Osteoblast (primary cell): ENCODE measurements around the gene L3MBTL3. TPM values are rescaled to one million over a fixed set of nuclear protein-coding genes. Genes with fewer than 3 reads are reported as not detected.
A peak's percentile ranks its signal among the peaks of the same experiment; 100 is the strongest.

Source experiments
- DNase-seq: peaks from one replicate; pipeline ENCODE4 v3.0.0; 2011; ENCODE audit warnings: low spot score, mixed read lengths; ENCODE audit not compliant: insufficient read length; ENCODE audit errors: missing footprints
- H2AFZ ChIP-seq: 2 replicates; pipeline ENCODE4 v1.6.0; 2011; ENCODE audit warnings: mild to moderate bottlenecking, low read length
- H3K27ac ChIP-seq: 2 replicates; pipeline ENCODE4 v1.5.1; 2011; ENCODE audit warnings: mild to moderate bottlenecking, low read depth, low read length, moderate library complexity
- H3K27me3 ChIP-seq: 2 replicates; pipeline ENCODE4 v1.6.0; 2012; ENCODE audit warnings: mild to moderate bottlenecking, control low read depth, inconsistent platforms, low read length, moderate library complexity; ENCODE audit not compliant: insufficient read depth
- H3K36me3 ChIP-seq: 2 replicates; pipeline ENCODE4 v1.5.1; 2011; ENCODE audit warnings: mild to moderate bottlenecking, low read length, control low read depth, moderate library complexity; ENCODE audit not compliant: insufficient read depth
- H3K4me1 ChIP-seq: 2 replicates; pipeline ENCODE4 v1.5.1; 2011; ENCODE audit warnings: mild to moderate bottlenecking, low read length, control low read depth, moderate library complexity; ENCODE audit not compliant: insufficient read depth
- H3K4me2 ChIP-seq: 2 replicates; pipeline ENCODE4 v1.6.0; 2011; ENCODE audit warnings: mild to moderate bottlenecking, low read length; ENCODE audit not compliant: insufficient read depth
- H3K4me3 ChIP-seq: fragments of 200-600 bp; sonication (generic); 3 replicates; pipeline ENCODE4 v1.5.1; 2012; ENCODE audit warnings: mild to moderate bottlenecking, low read length, inconsistent platforms; ENCODE audit not compliant: insufficient read depth
- H3K79me2 ChIP-seq: 2 replicates; pipeline ENCODE4 v1.6.0; 2012; ENCODE audit warnings: mild to moderate bottlenecking, low read length, control low read depth, inconsistent platforms; ENCODE audit not compliant: insufficient read depth
- H3K9me3 ChIP-seq: 2 replicates; pipeline ENCODE4 v1.5.1; 2011; ENCODE audit warnings: low read depth, low read length, control low read depth
- H4K20me1 ChIP-seq: 2 replicates; pipeline ENCODE4 v1.6.0; 2012; ENCODE audit warnings: mild to moderate bottlenecking, low read length, control low read depth; ENCODE audit not compliant: insufficient read depth
- total RNA-seq: library from RNA; depleted of rRNA; stranded (reverse); fragments of >200 nt; gene quantifications from 2 replicates; pipeline ENCODE4 v1.2.3, GENCODE V29; 2012
- TF ChIP-seq, protein P1 (sequence below): IDR thresholded peaks from 2 replicates; pipeline ENCODE4 v1.5.1; 2011; ENCODE audit warnings: mild to moderate bottlenecking, low read depth, low read length, moderate library complexity; ENCODE audit errors: extremely low read depth

The L3MBTL3 gene
- total RNA-seq, 1 donor = 8.7 TPM

DNA sequence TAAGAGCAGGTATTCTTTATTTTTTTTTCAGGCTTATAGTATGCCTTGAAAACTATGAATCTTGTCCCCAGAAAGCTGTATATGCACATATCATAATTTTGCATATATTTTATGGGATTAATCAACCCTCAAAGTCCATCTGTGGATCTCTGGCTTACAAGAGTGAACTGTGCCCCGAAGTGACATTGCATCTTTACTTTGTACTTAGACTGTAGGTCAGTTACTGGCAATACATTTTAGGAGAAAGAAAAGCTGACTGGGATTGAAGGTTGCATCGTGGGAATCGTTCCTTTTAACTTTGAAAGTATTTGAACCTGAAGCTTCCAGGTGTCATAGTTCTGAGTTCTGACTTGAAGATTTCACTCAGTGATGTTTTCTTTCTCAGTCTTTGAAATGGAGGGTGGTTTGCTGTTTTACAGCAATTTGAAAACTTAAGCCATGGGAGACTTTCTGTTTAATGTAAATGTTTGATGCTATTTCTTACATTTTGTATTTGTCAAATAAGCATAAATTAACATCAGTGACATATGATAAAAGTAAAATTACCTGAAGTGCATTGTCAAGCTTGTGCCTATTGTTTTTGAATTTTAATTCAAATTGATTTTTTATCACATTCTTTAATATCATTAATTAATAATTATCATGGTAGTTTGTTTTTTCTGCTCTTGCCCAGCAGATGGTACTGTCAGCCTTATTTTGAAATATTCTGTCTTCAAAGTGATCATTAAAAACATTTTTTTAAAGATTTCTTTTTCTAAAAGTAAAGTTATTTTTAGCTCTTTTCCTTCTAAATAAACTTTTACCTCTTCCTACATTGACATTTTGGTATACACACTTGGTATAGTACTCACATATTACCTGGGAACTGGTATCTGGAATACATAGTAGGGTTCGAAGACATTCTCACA, 29.0 kb downstream of the L3MBTL3 start:
- no peaks in the 10 kb centered on the region for H4K20me1 ChIP-seq
- no peak overlapping the region for H3K4me3 ChIP-seq
- H2AFZ ChIP-seq = no peak overlapping the region
- H3K4me2 ChIP-seq = no peak overlapping the region
- TF ChIP-seq, protein P1, sequence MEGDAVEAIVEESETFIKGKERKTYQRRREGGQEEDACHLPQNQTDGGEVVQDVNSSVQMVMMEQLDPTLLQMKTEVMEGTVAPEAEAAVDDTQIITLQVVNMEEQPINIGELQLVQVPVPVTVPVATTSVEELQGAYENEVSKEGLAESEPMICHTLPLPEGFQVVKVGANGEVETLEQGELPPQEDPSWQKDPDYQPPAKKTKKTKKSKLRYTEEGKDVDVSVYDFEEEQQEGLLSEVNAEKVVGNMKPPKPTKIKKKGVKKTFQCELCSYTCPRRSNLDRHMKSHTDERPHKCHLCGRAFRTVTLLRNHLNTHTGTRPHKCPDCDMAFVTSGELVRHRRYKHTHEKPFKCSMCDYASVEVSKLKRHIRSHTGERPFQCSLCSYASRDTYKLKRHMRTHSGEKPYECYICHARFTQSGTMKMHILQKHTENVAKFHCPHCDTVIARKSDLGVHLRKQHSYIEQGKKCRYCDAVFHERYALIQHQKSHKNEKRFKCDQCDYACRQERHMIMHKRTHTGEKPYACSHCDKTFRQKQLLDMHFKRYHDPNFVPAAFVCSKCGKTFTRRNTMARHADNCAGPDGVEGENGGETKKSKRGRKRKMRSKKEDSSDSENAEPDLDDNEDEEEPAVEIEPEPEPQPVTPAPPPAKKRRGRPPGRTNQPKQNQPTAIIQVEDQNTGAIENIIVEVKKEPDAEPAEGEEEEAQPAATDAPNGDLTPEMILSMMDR = peak; percentile 28
- no peak for DNase-seq
- no peaks in the 10 kb centered on the region for H3K79me2 ChIP-seq
- H3K4me1 ChIP-seq = peaks cover 7% of the 10 kb centered on the region
- H3K9me3 ChIP-seq = no peaks in the 10 kb centered on the region
- no peak overlapping the region for H3K27ac ChIP-seq
- no peaks in the 10 kb centered on the region for H3K36me3 ChIP-seq
- no peaks in the 10 kb centered on the region for H3K27me3 ChIP-seq

- no peak for DNase-seq
- H3K27me3 ChIP-seq = no peaks in the 10 kb centered on the region
- H2AFZ ChIP-seq = peak overlapping the region; percentile 23
- H3K9me3 ChIP-seq = no peaks in the 10 kb centered on the region
- no peak overlapping the region for H3K4me2 ChIP-seq
- H3K4me3 ChIP-seq = no peak overlapping the region
- peaks cover 2% of the 10 kb centered on the region for H3K36me3 ChIP-seq
- H4K20me1 ChIP-seq = no peaks in the 10 kb centered on the region
- H3K27ac ChIP-seq = no peak overlapping the region
- no peaks in the 10 kb centered on the region for H3K79me2 ChIP-seq
- TF ChIP-seq, protein P1 = no peak
- peaks cover 7% of the 10 kb centered on the region for H3K4me1 ChIP-seq
Measured at GRCh38 chr6:130050230-130050629, 31.8 kb downstream of the L3MBTL3 start.

DNA sequence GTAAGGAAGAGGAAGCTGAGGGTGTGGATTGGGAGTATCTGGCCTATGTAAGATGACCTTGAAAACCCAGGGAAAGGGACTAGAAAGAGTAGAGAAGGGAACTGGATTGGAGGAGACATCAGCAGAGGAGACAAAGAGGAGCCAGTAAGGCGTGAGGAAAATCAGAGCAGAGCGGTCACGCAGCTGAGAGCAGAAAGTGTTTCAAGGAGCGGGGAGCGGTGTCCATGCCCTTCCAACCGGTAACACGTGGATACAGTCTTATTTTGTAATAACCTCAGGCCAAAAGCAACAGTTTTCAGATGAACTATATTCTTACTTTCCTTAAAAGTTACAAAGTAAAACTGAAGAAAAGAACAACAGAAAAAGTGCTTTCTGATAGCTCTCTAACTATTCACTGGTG, 36.3 kb downstream of the L3MBTL3 start:
- Histone ChIP-seq H3K27ac (no peak overlapping the region), H3K4me2 (no peak overlapping the region), H3K4me3 (no peak overlapping the region), H3K79me2 (no peaks in the 10 kb centered on the region), H3K9me3 (no peaks in the 10 kb centered on the region), H2AFZ (no peak overlapping the region), H3K36me3 (peaks cover 2% of the 10 kb centered on the region), H3K4me1 (peaks cover 7% of the 10 kb centered on the region), H4K20me1 (no peaks in the 10 kb centered on the region), H3K27me3 (no peaks in the 10 kb centered on the region)
- DNase-seq = no peak
- TF ChIP-seq, protein P1 = no peak

DNA sequence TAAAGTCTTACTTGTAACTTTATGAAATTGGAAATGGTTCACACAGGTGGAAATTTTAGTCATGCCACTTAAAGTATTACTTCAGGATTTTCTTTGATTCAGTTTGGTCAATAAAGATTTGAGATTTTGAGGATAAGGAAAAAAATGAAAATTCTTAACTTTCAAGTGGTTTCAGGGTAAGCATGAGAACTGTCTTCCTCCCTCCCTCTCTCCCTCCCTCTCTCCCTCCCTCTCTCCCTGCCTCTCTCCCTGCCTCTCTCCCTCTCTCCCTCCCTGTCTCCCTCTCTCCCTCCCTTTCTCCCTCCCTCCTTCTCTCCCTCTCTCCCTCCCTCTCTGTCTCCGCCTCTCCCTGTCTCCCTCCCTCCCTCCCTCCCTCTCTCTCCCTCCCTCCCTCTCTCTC, 36.9 kb downstream of the L3MBTL3 start:
- H3K27ac ChIP-seq = no peak overlapping the region
- H3K79me2 ChIP-seq = no peaks in the 10 kb centered on the region
- DNase-seq = no peak
- no peaks in the 10 kb centered on the region for H3K9me3 ChIP-seq
- peaks cover 3% of the 10 kb centered on the region for H3K4me1 ChIP-seq
- no peaks in the 10 kb centered on the region for H4K20me1 ChIP-seq
- no peak overlapping the region for H3K4me3 ChIP-seq
- peaks cover 2% of the 10 kb centered on the region for H3K36me3 ChIP-seq
- no peak overlapping the region for H2AFZ ChIP-seq
- TF ChIP-seq, protein P1 = no peak
- H3K4me2 ChIP-seq = no peak overlapping the region
- H3K27me3 ChIP-seq = no peaks in the 10 kb centered on the region
